HepG2 (cell line): ENCODE measurements around the gene TNS1.

ENCODE experiments used
- CAMTA2 ChIP-seq: sonication (generic); formaldehyde crosslinking; IDR thresholded peaks from 2 replicates; pipeline ENCODE4 v1.4.0; 2020; ENCODE audit warnings: mild to moderate bottlenecking, missing genetic modification reagents, borderline replicate concordance
- HMG20B ChIP-seq: conservative IDR thresholded peaks from 2 replicates; pipeline ENCODE4 v1.6.1; 2016; ENCODE audit warnings: missing genetic modification reagents, missing compliant biosample characterization
- JUNB ChIP-seq: sonication (generic); formaldehyde crosslinking; IDR thresholded peaks from 2 replicates; pipeline ENCODE4 v1.8.0; 2022; ENCODE audit warnings: missing genetic modification reagents, mild to moderate bottlenecking, borderline replicate concordance
- JUND ChIP-seq: sonication (generic); formaldehyde crosslinking; IDR thresholded peaks from 2 replicates; pipeline ENCODE4 v1.8.0; 2022; ENCODE audit warnings: mild to moderate bottlenecking, missing genetic modification reagents
- POLR2A ChIP-seq, 2 experiments: IDR thresholded peaks; 2 replicates each; pipeline ENCODE4 v1.6.1; 2011; ENCODE audit warnings: low read depth in 2 of 2, low read length in 2 of 2, mild to moderate bottlenecking in 1 of 2, moderate library complexity in 1 of 2; ENCODE audit not compliant: insufficient read depth in 1 of 2
- POLR2AphosphoS5 ChIP-seq: IDR thresholded peaks from 2 replicates; pipeline ENCODE4 v1.6.1; 2012; ENCODE audit warnings: low read depth, low read length
- SMC3 ChIP-seq: IDR thresholded peaks from 2 replicates; pipeline ENCODE4 v1.6.1; 2011; ENCODE audit warnings: low read length, improper control_type of control experiment
- ZNF232 ChIP-seq: sonication (generic); formaldehyde crosslinking; IDR thresholded peaks from 2 replicates; pipeline ENCODE4 v1.4.0; 2020; ENCODE audit warnings: missing genetic modification reagents, borderline replicate concordance
- ZNF292 ChIP-seq: sonication (generic); formaldehyde crosslinking; IDR thresholded peaks from 2 replicates; pipeline ENCODE4 v1.8.1; 2022; ENCODE audit warnings: mild to moderate bottlenecking, low read depth, missing genetic modification reagents, borderline replicate concordance
- ZNF441 ChIP-seq: sonication (generic); formaldehyde crosslinking; IDR thresholded peaks from 2 replicates; pipeline ENCODE4 v1.7.0; 2021; ENCODE audit warnings: missing genetic modification reagents, borderline replicate concordance
- TF ChIP-seq, protein P1 (sequence below): sonication (generic); formaldehyde crosslinking; IDR thresholded peaks from 2 replicates; pipeline ENCODE4 v1.5.0; 2020; ENCODE audit warnings: mild to moderate bottlenecking, missing genetic modification reagents, moderate library complexity
- TF ChIP-seq, protein P2 (sequence below): sonication (generic); formaldehyde crosslinking; IDR thresholded peaks from 2 replicates; pipeline ENCODE4 v1.4.0; 2020; ENCODE audit warnings: missing genetic modification reagents

DNA sequence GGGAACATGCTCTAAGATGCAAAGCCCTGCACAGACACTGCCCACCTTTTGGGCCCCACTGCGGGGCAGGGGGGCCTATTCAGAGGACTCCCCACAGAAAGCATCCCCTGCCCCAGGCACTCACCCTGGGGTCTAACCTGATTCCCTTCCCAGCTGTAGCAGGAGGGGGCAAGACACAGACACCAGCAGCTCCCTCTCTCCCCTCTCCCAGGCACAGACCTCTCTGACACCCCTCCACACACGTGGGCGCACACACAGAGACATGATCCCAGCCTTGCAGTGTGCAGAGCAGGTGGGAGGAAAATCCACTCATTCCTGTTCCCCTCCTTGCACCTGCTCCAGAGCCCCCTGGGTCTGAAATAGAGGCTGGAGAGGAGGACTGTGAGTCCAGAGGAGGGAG, 10.7 kb downstream of the TNS1 start:
- no peak for TF ChIP-seq POLR2A (IDR thresholded peaks at IDR 0.05; ENCODE audit: insufficient read depth in 1 of 2, low read depth in 2 of 2, low read length in 2 of 2)
- TF ChIP-seq SMC3 = no peak
- TF ChIP-seq ZNF232 (CRISPR knock-in tag) = no peak
- TF ChIP-seq HMG20B (CRISPR knock-in tag) = no peak
- TF ChIP-seq POLR2AphosphoS5 = no peak
- TF ChIP-seq JUNB (CRISPR knock-in tag) = no peak
- TF ChIP-seq ZNF292 (CRISPR knock-in tag) = no peak
- TF ChIP-seq CAMTA2 (CRISPR knock-in tag) = no peak
- TF ChIP-seq JUND = no peak
- no peak for TF ChIP-seq ZNF441 (CRISPR knock-in tag)
- TF ChIP-seq, protein P1, sequence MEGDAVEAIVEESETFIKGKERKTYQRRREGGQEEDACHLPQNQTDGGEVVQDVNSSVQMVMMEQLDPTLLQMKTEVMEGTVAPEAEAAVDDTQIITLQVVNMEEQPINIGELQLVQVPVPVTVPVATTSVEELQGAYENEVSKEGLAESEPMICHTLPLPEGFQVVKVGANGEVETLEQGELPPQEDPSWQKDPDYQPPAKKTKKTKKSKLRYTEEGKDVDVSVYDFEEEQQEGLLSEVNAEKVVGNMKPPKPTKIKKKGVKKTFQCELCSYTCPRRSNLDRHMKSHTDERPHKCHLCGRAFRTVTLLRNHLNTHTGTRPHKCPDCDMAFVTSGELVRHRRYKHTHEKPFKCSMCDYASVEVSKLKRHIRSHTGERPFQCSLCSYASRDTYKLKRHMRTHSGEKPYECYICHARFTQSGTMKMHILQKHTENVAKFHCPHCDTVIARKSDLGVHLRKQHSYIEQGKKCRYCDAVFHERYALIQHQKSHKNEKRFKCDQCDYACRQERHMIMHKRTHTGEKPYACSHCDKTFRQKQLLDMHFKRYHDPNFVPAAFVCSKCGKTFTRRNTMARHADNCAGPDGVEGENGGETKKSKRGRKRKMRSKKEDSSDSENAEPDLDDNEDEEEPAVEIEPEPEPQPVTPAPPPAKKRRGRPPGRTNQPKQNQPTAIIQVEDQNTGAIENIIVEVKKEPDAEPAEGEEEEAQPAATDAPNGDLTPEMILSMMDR (CRISPR knock-in tag) = no peak
- TF ChIP-seq, protein P2, sequence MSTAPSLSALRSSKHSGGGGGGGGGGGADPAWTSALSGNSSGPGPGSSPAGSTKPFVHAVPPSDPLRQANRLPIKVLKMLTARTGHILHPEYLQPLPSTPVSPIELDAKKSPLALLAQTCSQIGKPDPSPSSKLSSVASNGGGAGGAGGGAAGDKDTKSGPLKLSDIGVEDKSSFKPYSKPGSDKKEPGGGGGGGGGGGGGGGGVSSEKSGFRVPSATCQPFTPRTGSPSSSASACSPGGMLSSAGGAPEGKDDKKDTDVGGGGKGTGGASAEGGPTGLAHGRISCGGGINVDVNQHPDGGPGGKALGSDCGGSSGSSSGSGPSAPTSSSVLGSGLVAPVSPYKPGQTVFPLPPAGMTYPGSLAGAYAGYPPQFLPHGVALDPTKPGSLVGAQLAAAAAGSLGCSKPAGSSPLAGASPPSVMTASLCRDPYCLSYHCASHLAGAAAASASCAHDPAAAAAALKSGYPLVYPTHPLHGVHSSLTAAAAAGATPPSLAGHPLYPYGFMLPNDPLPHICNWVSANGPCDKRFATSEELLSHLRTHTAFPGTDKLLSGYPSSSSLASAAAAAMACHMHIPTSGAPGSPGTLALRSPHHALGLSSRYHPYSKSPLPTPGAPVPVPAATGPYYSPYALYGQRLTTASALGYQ (CRISPR knock-in tag) = no peak
